ENCODE measurements around the gene DPP9.
"Not testable (repeated sequence)": the region's sequence is repeated elsewhere in the genome, so short reads cannot be mapped to it uniquely, and the experiment has no call there.

Gene DPP9

DNA sequence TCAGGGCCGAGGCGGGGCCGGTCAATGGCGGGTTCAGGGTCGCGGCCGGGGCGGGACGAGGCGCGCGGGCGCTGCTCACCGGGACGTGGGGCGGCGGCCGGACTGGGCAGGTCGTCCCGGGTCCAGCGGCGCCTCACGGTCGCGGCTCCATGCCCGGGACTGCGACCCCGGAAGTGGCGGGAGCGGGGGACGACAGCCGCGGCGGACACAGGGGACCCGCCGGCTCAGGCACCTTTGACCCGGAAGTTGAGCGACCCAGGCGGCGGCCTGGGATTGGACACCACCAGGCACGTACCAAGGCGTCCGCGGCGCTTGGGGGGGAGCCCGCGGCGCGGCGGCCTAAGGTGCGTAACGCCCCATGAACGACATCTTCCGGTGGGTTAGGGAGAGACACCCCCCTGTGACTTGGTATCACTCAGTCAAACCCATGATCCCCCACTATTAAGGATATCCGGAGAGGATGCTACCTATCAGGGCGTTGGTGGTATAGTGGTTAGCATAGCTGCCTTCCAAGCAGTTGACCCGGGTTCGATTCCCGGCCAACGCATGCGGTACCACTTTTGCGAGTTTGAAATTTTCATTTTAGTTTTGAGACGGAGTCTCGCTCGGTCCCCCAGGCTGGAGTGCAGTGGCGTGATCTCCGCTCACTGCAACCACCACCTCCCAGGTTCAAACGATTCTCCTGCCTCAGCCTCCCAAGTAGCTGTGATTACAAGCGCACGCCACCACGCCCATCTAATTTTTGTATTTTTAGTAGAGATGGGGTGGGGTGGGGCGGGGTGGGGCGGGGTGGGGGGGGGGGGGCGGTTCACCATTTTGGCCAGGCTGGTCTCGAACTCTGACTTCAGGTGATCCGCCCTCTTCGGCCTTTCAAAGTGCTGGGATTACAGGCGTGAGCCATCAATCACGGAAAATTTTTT is at the start of gene DPP9:
Gene DPP9 (minus strand): TSS at position 248 of the 920 bp plus-strand sequence. CDS start 3,936 bp downstream, outside the sequence.
- DNase-seq (ENCODE audit: low read depth): peak; percentile 98

- DNase-seq (ENCODE audit: low read depth): no peak
Measured at GRCh38 chr19:4773047-4773640, 49.5 kb upstream of the DPP9 start.

DNA sequence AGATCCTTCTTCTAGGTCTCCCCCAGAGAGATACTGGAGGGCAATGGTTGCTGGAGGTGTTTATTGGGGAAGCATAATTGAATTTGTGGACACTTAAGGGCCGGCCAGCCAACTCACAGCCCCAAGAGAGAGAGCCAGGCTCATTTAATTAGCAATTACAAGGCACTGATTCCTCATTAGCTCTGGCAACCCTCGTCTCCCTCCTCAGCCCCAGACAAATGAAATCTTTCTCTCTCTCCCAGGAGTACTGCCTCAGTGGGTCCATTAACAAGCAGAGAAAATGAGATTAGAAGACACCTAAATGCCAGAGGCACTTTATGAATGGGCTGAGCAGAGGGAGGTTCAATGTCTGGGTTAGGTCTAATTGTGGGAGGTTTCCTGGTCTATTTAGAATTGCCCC is 48.9 kb upstream of the DPP9 start:
- no peak for DNase-seq (ENCODE audit: low read depth)

GRCh38 chr19:4768934-4769777 is 45.5 kb upstream of the DPP9 start:
- DNase-seq (ENCODE audit: low read depth): peak; percentile 81

- DNase-seq (ENCODE audit: low read depth): no peak
Measured at GRCh38 chr19:4764393-4764660, 40.7 kb upstream of the DPP9 start.

DNA sequence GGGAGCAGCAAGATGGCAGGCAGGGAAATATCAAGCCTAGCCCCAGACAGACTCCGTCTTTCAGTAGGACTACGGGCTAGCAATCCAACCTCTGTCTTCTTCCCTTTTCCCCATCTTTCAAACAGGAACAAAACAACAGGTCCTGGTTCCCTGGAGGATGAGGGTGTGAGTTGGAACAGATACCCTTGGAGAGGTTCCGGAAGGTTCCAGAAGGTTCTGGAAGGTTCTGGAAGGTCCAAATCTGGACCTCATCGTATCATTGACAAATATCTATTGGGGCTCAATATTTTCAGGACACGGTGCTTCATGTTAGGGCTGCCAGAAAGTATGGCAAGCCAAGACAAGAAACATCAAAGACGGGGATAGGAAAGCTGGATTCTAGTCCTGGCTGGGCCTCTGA is 39.4 kb upstream of the DPP9 start:
- DNase-seq (ENCODE audit: low read depth): no peak

GRCh38 chr19:4760285-4760650 is 36.6 kb upstream of the DPP9 start:
- DNase-seq (ENCODE audit: low read depth): no peak

- peak; percentile 84 for DNase-seq (ENCODE audit: low read depth)
Measured at GRCh38 chr19:4759388-4760284, 36.0 kb upstream of the DPP9 start.

DNA sequence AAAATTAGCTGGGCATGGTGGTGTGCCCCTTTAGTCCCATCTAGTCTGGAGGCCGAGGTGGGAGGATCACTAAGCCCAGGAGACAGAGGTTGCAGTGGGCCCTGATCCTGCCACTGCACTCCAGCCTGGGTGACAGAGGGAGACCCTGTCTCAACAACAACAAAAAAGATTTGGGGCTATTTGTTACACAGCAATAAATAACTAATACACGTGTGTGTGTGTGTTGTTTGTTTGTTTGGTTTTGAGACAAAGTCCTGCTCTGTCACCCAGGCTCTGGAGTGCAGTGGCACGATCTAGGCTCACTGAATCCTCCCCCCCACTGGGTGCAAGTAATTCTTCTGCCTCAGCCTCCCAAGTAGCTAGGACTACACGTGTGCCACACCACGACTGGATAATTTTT is 35.0 kb upstream of the DPP9 start:
- DNase-seq (ENCODE audit: low read depth): no peak

GRCh38 chr19:4758082-4758481 is 34.4 kb upstream of the DPP9 start:
- no peak for DNase-seq (ENCODE audit: low read depth)

DNA sequence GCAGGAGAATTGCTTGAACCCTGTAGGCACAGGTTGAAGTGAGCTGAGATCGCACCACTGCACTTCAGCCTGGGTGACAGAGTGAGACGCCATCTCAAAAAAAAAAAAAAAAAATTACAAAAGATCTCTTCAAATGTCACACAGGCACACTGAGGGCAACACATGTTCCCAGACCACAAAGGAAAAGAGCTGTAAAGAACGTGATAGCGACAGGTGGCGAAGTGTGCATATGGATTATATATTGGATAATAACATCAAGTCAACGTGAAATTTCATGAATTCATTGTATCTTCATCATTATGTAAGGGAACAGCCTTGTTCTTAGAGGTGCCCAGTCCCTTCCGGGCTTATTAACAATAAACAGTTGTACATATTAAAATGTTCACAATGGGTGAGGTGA is 31.8 kb upstream of the DPP9 start:
- no peak for DNase-seq (ENCODE audit: low read depth)

- peak; percentile 18 for DNase-seq (ENCODE audit: low read depth)
Measured at GRCh38 chr19:4754248-4754647, 30.6 kb upstream of the DPP9 start.

- DNase-seq (ENCODE audit: low read depth): no peak
Measured at GRCh38 chr19:4749870-4750590, 26.4 kb upstream of the DPP9 start.

DNA sequence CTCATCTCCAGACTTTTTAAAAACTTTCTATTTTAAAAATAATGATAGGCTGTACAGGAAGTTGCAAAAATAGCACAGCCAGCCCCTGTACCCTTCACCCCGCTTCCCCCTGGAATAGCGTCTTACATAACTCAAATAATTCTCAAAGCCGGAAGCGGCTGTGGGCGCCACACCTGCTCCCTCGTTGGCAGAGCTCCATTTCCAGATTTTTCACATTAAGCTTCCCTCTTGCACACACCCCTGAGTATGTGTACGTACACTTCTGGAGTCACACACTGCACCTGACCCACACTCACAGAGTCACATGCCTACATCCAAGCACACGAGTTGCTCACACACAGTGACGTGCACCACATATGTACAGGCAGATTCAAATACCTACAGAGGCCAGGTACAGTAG is 24.9 kb upstream of the DPP9 start:
- no peak for DNase-seq (ENCODE audit: low read depth)

DNA sequence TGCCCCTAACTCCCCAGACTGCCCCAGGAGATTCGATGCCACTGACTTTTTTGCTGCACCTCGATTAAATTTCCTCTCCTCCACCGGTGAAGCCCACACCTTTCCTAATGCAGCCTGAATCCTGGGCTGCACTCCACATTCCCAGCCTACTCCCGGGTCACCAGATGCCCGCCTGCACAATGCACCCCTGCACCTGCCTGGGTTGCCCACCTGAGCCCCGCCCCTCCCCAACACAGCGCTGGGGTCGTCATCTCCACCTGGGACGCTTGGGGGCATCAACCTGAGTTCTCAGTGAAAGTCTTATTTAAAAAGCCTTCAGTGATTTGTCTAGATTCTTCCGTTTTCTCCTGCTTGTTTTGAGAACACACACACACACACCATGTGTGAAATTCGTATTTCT is 24.5 kb upstream of the DPP9 start:
- DNase-seq (ENCODE audit: low read depth): no peak

- DNase-seq (ENCODE audit: low read depth): no peak
Measured at GRCh38 chr19:4745986-4746385, 22.3 kb upstream of the DPP9 start.

- DNase-seq (ENCODE audit: low read depth): not testable (repeated sequence)
Measured at GRCh38 chr19:4745175-4745574, 21.5 kb upstream of the DPP9 start.

GRCh38 chr19:4744451-4745174 is 21.0 kb upstream of the DPP9 start:
- peak; percentile 98 for DNase-seq (ENCODE audit: low read depth)

DNA sequence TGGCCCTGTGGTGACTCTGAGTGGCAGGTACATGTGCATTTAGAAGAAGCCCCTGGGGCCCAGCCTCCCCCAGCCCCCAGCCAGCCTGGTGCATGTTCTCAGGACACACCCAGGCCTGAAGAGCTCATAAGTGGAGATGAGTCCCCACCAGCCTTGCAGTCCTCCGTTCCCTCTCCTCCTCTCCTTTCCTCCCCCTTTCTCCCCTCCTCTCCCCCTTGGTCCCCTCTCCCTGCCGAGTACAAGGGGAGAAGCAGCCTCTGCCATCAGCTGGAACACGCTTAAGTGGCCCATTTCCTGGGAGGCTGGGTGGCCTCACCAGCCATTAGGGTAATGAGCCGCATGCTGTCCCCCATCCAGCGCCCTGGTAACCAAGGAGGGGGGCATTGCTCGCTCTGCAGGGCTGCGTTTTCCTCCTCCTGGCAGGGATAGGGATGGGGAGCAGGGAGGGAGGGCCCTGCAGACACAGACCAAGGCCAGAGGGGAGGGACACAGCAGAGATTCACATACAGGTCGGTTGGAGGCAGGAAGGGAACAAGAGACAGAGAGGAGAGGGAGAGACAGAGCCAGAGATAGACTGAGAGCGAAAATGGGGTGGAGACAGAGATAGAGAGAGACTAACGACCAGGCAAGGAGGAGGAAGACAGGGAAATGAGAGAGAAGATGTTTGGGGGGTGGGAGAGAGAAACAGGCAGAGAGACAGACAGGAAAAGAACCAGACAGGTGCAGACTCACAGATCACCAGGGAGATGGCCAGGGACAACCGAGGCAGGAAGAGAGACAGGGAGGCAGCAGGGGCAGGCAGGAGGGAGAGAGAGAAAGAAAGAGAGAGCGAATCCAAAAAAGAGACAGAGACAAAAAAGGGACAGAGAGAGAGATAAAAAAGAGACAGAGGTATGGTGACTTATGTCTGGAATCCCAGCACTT is 19.3 kb upstream of the DPP9 start:
- DNase-seq (ENCODE audit: low read depth): no peak

Data from amniotic epithelial cell (primary cell).